HG03558 (cell line): Measurements from ENCODE around the gene C2orf66.

Experiments used
- ATAC-seq: cut with Tn5 transposase; IDR thresholded peaks from one replicate; pipeline ENCODE4 v1.9.1; 2021; ENCODE audit warnings: moderate number of reproducible peaks; ENCODE audit not compliant: unreplicated experiment; ENCODE audit errors: extremely low read depth

The C2orf66 gene

GRCh38 chr2:196809260-196809659 lies at the start of gene C2orf66:
C2orf66 (minus strand) TSS chr2:196809355; CDS start chr2:196809336, 19 bp downstream.
- ATAC-seq, result no peak

- no peak for ATAC-seq
Measured at GRCh38 chr2:196854629-196855028, 45.5 kb upstream of the C2orf66 start.

- ATAC-seq, result no peak
Measured at GRCh38 chr2:196853301-196854087, 44.3 kb upstream of the C2orf66 start.

- ATAC-seq, result no peak
Measured at GRCh38 chr2:196851088-196851487, 41.9 kb upstream of the C2orf66 start.

- ATAC-seq, result no peak
Measured at GRCh38 chr2:196849895-196850294, 40.7 kb upstream of the C2orf66 start.

- no peak for ATAC-seq
Measured at GRCh38 chr2:196846295-196846694, 37.1 kb upstream of the C2orf66 start.

GRCh38 chr2:196845371-196845770 lies 36.2 kb upstream of the C2orf66 start:
- ATAC-seq, result no peak

- no peak for ATAC-seq
Measured at GRCh38 chr2:196840171-196840570, 31.0 kb upstream of the C2orf66 start.

- no peak for ATAC-seq
Measured at GRCh38 chr2:196839574-196839973, 30.4 kb upstream of the C2orf66 start.

GRCh38 chr2:196836440-196836839 lies 27.3 kb upstream of the C2orf66 start:
- no peak for ATAC-seq

- ATAC-seq, result no peak
Measured at GRCh38 chr2:196830701-196831100, 21.5 kb upstream of the C2orf66 start.

GRCh38 chr2:196827356-196827755 lies 18.2 kb upstream of the C2orf66 start:
- ATAC-seq, result no peak

- no peak for ATAC-seq
Measured at GRCh38 chr2:196823750-196824522, 14.8 kb upstream of the C2orf66 start.

GRCh38 chr2:196821195-196821594 lies 12.0 kb upstream of the C2orf66 start:
- no peak for ATAC-seq

- ATAC-seq, result no peak
Measured at GRCh38 chr2:196808083-196808665, 981 bp downstream of the C2orf66 start.

GRCh38 chr2:196804381-196804780 lies 4.8 kb downstream of the C2orf66 start:
- no peak for ATAC-seq

- no peak for ATAC-seq
Measured at GRCh38 chr2:196802401-196802800, 6.8 kb downstream of the C2orf66 start.

- no peak for ATAC-seq
Measured at GRCh38 chr2:196801674-196802261, 7.4 kb downstream of the C2orf66 start.

GRCh38 chr2:196798980-196799379 lies 10.2 kb downstream of the C2orf66 start:
- no peak for ATAC-seq

- no peak for ATAC-seq
Measured at GRCh38 chr2:196792865-196793264, 16.3 kb downstream of the C2orf66 start.
